Neuronal stem cell (in vitro differentiated cells): ENCODE results near the gene OSBPL10.
"Not testable (repeated sequence)": the region's sequence is repeated elsewhere in the genome, so short reads cannot be mapped to it uniquely, and the experiment has no call there.

Experiments
- DNase-seq: peaks from one replicate; pipeline ENCODE4 v3.0.0-alpha.2; 2013; ENCODE audit warnings: low spot score
- H2AFZ ChIP-seq: one replicate; pipeline ENCODE4 v1.6.1; 2013; ENCODE audit warnings: mild to moderate bottlenecking, low read length, inconsistent platforms
- H2AK5ac ChIP-seq: 2 replicates; pipeline ENCODE4 v1.6.1; 2013; ENCODE audit warnings: low read depth, mild to moderate bottlenecking, inconsistent platforms, low read length, moderate library complexity, mixed read lengths
- H2BK120ac ChIP-seq: 2 replicates; pipeline ENCODE4 v1.6.1; 2013; ENCODE audit warnings: low read depth, mild to moderate bottlenecking, inconsistent platforms, low read length, moderate library complexity, mixed read lengths
- H2BK12ac ChIP-seq: one replicate; pipeline ENCODE4 v1.6.1; 2013; ENCODE audit warnings: low read length, inconsistent platforms
- H2BK15ac ChIP-seq: 2 replicates; pipeline ENCODE4 v1.6.1; 2013; ENCODE audit warnings: mild to moderate bottlenecking, low read length, inconsistent platforms, mixed read lengths
- H2BK5ac ChIP-seq: one replicate; pipeline ENCODE4 v1.6.1; 2013; ENCODE audit warnings: inconsistent platforms, mild to moderate bottlenecking, low read length, moderate library complexity
- H3K14ac ChIP-seq: one replicate; pipeline ENCODE4 v1.6.1; 2013; ENCODE audit warnings: low read length, inconsistent platforms
- H3K18ac ChIP-seq: 2 replicates; pipeline ENCODE4 v1.6.1; 2013; ENCODE audit warnings: low read length, inconsistent platforms
- H3K23ac ChIP-seq: 2 replicates; pipeline ENCODE4 v1.6.1; 2013; ENCODE audit warnings: low read depth, mild to moderate bottlenecking, mixed read lengths, low read length, inconsistent platforms; ENCODE audit not compliant: poor library complexity
- H3K27ac ChIP-seq: replicated peaks from 3 replicates; pipeline ENCODE4 v1.5.1; 2013; ENCODE audit warnings: low read length, inconsistent platforms
- H3K27me3 ChIP-seq, 3 experiments: 2 replicates each; pipeline ENCODE4 v1.6.1; 2013; ENCODE audit warnings: low read length in 3 of 3, mild to moderate bottlenecking in 2 of 3, inconsistent platforms in 1 of 3, low read depth in 1 of 3, mixed read lengths in 1 of 3, moderate library complexity in 1 of 3; ENCODE audit not compliant: control insufficient read depth in 3 of 3, insufficient read depth in 3 of 3
- H3K36me3 ChIP-seq, 2 donors: replicated peaks in 1 of 2; 2 replicates each; pipeline ENCODE4 v1.6.1; 2013; ENCODE audit warnings: low read length in 2 of 2; ENCODE audit not compliant: control insufficient read depth in 2 of 2, insufficient read depth in 2 of 2
- H3K4ac ChIP-seq: 2 replicates; pipeline ENCODE4 v1.6.1; 2013; ENCODE audit warnings: inconsistent platforms, mild to moderate bottlenecking, low read length, moderate library complexity
- H3K4me1 ChIP-seq, 2 donors: 1 replicate in 1 of 2; 2 replicates in 1 of 2; pipeline ENCODE4 v1.6.1; 2013; ENCODE audit warnings: low read length in 2 of 2, low read depth in 1 of 2; ENCODE audit not compliant: control insufficient read depth in 2 of 2, insufficient read depth in 1 of 2
- H3K4me2 ChIP-seq: one replicate; pipeline ENCODE4 v1.6.1; 2013; ENCODE audit warnings: mild to moderate bottlenecking, low read length, inconsistent platforms; ENCODE audit not compliant: insufficient read depth, poor library complexity, severe bottlenecking
- H3K4me3 ChIP-seq, 2 donors: 2 replicates each; pipeline ENCODE4 v1.5.1; 2013; ENCODE audit warnings: low read length in 2 of 2, mild to moderate bottlenecking in 2 of 2, inconsistent platforms in 1 of 2, moderate library complexity in 1 of 2
- H3K79me1 ChIP-seq: one replicate; pipeline ENCODE4 v1.6.1; 2013; ENCODE audit warnings: low read depth, mild to moderate bottlenecking, inconsistent platforms, low read length, moderate library complexity
- H3K9ac ChIP-seq: one replicate; pipeline ENCODE4 v1.6.1; 2013; ENCODE audit warnings: mild to moderate bottlenecking, low read depth, low read length, inconsistent platforms; ENCODE audit not compliant: poor library complexity
- H3K9me3 ChIP-seq, 2 donors: replicated peaks in 1 of 2; 2 replicates each; pipeline versions ENCODE3 to v1.6.1; 2013; ENCODE audit warnings: low read length in 2 of 2, mild to moderate bottlenecking in 2 of 2, inconsistent platforms in 1 of 2, low read depth in 1 of 2, mixed read lengths in 1 of 2, moderate library complexity in 1 of 2; ENCODE audit not compliant: control insufficient read depth in 2 of 2, insufficient read depth in 1 of 2
- H4K8ac ChIP-seq: one replicate; pipeline ENCODE4 v1.6.1; 2013; ENCODE audit warnings: low read depth, mild to moderate bottlenecking, inconsistent platforms, low read length, moderate library complexity
- H4K91ac ChIP-seq: one replicate; pipeline ENCODE4 v1.6.1; 2013; ENCODE audit warnings: low read length, low read depth, mild to moderate bottlenecking, inconsistent platforms; ENCODE audit not compliant: poor library complexity
- WGBS, 2 donors: extraction: QIAGEN DNeasy Blood & Tissue Kit; methylation state at CpG; one replicate each; pipeline ENCODE4 v1.1.7; 2013; ENCODE audit warnings: missing lambda C conversion rate in 2 of 2, mixed read lengths in 1 of 2; ENCODE audit not compliant: insufficient read length in 2 of 2, insufficient replicate concordance in 1 of 2; ENCODE audit errors: extremely low coverage in 2 of 2; 5-methylcytosine and 5-hydroxymethylcytosine counted together

OSBPL10 gene

DNA sequence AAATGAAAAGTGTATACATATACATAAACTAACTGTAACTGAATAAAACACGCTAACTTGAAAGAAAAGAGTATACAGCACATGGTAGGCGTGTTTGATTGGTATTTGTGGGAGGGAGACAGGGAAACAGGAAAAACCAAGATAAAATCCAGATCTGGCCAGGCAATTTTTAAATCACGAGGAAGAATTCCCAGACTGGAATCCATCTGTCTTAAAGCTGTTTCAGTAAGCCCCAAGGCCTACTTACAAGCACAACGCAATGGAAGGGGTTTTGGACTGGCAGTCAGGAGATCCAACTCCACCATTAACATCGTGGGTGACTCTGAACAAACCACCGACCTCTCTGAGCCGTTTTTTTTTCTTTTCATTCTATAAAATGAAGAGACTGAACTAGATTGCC, 195.8 kb downstream of the OSBPL10 start:
- H3K36me3 ChIP-seq: no peaks in the 10 kb centered on the region
- H2AK5ac ChIP-seq: no peak overlapping the region
- H4K91ac ChIP-seq: no peak overlapping the region
- H4K8ac ChIP-seq: no peak overlapping the region
- H3K4me2 ChIP-seq: no peak overlapping the region
- no peak for DNase-seq
- no peak overlapping the region for H3K4me3 ChIP-seq
- no peak overlapping the region for H3K14ac ChIP-seq
- H3K79me1 ChIP-seq: no peaks in the 10 kb centered on the region
- no peak overlapping the region for H3K27ac ChIP-seq
- H3K27me3 ChIP-seq: no peaks in the 10 kb centered on the region
- H3K4me1 ChIP-seq: no peaks in the 10 kb centered on the region
- H3K18ac ChIP-seq: no peak overlapping the region
- no peak overlapping the region for H3K9ac ChIP-seq
- no peak overlapping the region for H2AFZ ChIP-seq
- peaks cover 0 to 1% of the 10 kb centered on the region in 2 donors for H3K9me3 ChIP-seq
- H2BK12ac ChIP-seq: no peak overlapping the region
- no peak overlapping the region for H2BK120ac ChIP-seq
- WGBS, 2 donors: no CpG with 5 or more reads among the region's 7 CpGs
- H2BK5ac ChIP-seq: no peak overlapping the region
- no peak overlapping the region for H3K23ac ChIP-seq
- H2BK15ac ChIP-seq: no peak overlapping the region
- no peak overlapping the region for H3K4ac ChIP-seq

- not testable (repeated sequence) for H2AK5ac ChIP-seq
Measured at GRCh38 chr3:31783851-31784250, 197.2 kb downstream of the OSBPL10 start.

GRCh38 chr3:31782306-31782705, 198.8 kb downstream of the OSBPL10 start:
- not testable (repeated sequence) for DNase-seq, H4K91ac ChIP-seq, H2BK12ac ChIP-seq, H3K18ac ChIP-seq, H2BK5ac ChIP-seq, H2BK120ac ChIP-seq, H3K9me3 ChIP-seq, H4K8ac ChIP-seq, H3K14ac ChIP-seq, H3K4ac ChIP-seq, H3K27me3 ChIP-seq, H3K4me2 ChIP-seq, H3K36me3 ChIP-seq, H2AFZ ChIP-seq, H2AK5ac ChIP-seq, H3K27ac ChIP-seq, H3K4me3 ChIP-seq, H3K4me1 ChIP-seq, H3K79me1 ChIP-seq, H3K23ac ChIP-seq, H2BK15ac ChIP-seq, H3K9ac ChIP-seq
- WGBS, 2 donors: no CpG with 5 or more reads among the region's 1 CpG

More at GRCh38 chr3:31783851-31784250, 197.2 kb downstream of the OSBPL10 start:
- not testable (repeated sequence) for H3K4me1 ChIP-seq, H2AFZ ChIP-seq, H3K9ac ChIP-seq, H4K91ac ChIP-seq, H2BK5ac ChIP-seq, H4K8ac ChIP-seq, H3K9me3 ChIP-seq, DNase-seq, H3K27ac ChIP-seq, H2BK12ac ChIP-seq, H3K18ac ChIP-seq, H3K14ac ChIP-seq, H3K36me3 ChIP-seq, H2BK120ac ChIP-seq, H3K4ac ChIP-seq, H3K4me2 ChIP-seq, H3K79me1 ChIP-seq, H3K4me3 ChIP-seq, H3K23ac ChIP-seq, H2BK15ac ChIP-seq, H3K27me3 ChIP-seq
- no CpG with 5 or more reads among the region's 2 CpGs for WGBS, 2 donors

- H3K4me1 ChIP-seq: no peaks in the 10 kb centered on the region
- DNase-seq: no peak
- no peak overlapping the region for H4K91ac ChIP-seq
- H3K4me2 ChIP-seq: no peak overlapping the region
- WGBS, 2 donors: no CpG with 5 or more reads among the region's 1 CpG
- no peak overlapping the region for H2AFZ ChIP-seq
- no peaks in the 10 kb centered on the region for H3K27me3 ChIP-seq
- H3K18ac ChIP-seq: no peak overlapping the region
- H2BK120ac ChIP-seq: no peak overlapping the region
- no peak overlapping the region for H2BK15ac ChIP-seq
- H3K36me3 ChIP-seq: no peaks in the 10 kb centered on the region
- no peak overlapping the region for H3K23ac ChIP-seq
- no peak overlapping the region for H3K14ac ChIP-seq
- H3K4ac ChIP-seq: no peak overlapping the region
- no peaks in the 10 kb centered on the region for H3K79me1 ChIP-seq
- no peak overlapping the region for H3K4me3 ChIP-seq
- no peak overlapping the region for H2BK12ac ChIP-seq
- no peak overlapping the region for H2AK5ac ChIP-seq
- no peak overlapping the region for H3K27ac ChIP-seq
- no peak overlapping the region for H2BK5ac ChIP-seq
- H4K8ac ChIP-seq: no peak overlapping the region
- no peak overlapping the region for H3K9ac ChIP-seq
- peaks cover 0 to 4% of the 10 kb centered on the region in 2 donors for H3K9me3 ChIP-seq
Measured at GRCh38 chr3:31779514-31779913, 201.5 kb downstream of the OSBPL10 start.
